ENCODE results near the gene NRCAM.
A peak's percentile ranks its signal among the peaks of the same experiment; 100 is the strongest.
"Not testable (repeated sequence)": the region's sequence is repeated elsewhere in the genome, so short reads cannot be mapped to it uniquely, and the experiment has no call there.

The NRCAM gene

DNA sequence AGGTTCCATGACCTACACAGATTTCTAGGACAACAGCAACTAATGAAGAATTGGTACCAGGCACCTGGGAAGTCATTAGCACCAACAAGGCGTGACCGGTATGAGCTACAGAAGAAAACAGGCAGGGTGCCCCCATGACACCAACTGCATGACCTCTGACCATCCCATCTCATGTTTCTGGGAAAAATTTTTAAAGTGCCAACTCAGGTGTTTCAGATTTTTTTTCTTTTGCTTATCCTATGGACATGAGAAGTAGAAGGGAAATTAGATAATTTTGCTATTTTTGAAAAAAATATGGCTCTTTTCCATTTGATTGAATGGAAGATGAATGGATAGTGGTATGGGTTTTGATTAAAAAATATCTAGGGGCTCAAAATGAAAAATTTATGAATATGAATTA, 154.8 kb downstream of the NRCAM start:
- DNase-seq = no peak

DNA sequence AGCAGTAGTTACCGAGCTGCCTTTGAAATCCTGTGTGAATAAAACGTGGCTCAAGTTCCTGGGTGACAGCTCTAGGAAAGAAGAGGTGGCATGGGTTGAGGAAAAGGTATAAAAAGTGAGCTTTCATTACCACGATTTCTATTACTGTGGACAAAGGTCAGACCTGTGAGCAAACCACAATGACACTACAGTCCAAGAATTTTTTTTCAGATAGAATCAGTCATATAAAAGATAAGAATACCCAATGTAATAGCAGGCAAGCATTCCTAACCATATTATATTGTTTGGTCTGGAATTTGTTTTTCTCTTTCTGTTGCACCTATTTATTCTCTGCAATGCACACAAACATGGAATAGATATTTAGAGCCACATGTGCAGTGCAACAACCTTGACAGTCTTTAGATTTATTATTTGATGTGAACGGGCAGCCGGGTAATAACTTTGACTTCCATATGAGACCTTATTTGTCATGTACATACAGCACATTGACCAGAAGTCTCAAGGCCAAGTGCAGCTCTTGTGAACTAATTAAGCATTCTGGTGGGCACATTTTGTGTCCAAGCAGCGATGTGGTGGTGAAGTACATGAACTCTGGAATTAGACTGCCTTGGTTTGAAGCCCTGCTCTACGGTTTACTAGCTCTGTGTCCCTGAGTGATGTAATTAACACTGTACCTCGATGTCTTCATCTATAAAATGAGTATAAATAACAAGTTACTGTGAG, 156.8 kb downstream of the NRCAM start:
- no peak for DNase-seq

DNA sequence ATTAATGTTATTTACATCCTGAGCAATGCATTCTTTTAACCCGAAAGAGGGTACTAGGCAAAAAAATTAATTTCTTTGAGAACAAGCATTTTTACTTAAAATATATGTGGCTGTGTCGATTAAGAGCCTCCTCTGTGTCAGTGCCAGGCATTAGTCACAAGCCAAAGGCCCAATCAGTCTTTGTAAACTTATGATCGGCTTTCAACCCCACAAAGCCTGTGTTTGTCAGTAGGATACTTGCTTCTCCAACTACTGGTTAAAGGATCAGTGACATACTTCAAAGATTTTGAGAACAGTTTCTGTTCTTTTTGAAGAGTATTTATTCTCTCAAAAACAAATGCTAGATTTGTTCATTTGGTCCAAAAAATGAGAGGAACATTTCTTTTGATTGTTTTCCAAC, 159.3 kb downstream of the NRCAM start:
- DNase-seq = no peak

GRCh38 chr7:108294595-108294994, 161.6 kb downstream of the NRCAM start:
- no peak for DNase-seq

- no peak for DNase-seq
Measured at GRCh38 chr7:108293149-108293612, 163.1 kb downstream of the NRCAM start.

GRCh38 chr7:108292541-108292940, 163.7 kb downstream of the NRCAM start:
- no peak for DNase-seq

- no peak for DNase-seq
Measured at GRCh38 chr7:108291791-108292440, 164.3 kb downstream of the NRCAM start.

GRCh38 chr7:108291152-108291508, 165.1 kb downstream of the NRCAM start:
- no peak for DNase-seq

GRCh38 chr7:108290459-108291151, 165.6 kb downstream of the NRCAM start:
- DNase-seq = no peak

DNA sequence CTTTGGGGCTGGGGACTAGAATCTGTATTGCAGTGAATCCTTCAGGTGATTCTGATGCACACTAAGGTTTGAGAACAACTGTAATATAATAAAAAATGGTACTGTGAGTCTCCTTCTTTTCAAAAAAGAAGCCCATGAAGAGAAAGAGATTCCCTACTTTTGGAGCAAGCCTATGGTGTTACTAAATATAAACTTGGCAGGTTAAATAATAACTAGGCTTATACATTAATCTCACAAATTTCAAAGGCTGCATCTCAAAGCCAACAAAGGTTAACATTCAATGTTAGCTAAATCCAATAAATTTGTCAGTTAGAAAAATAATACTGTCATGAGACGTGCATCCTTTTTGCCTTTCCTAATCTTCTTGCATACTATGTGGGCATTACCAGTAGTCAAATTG, 166.4 kb downstream of the NRCAM start:
- no peak for DNase-seq

GRCh38 chr7:108287857-108288256, 168.4 kb downstream of the NRCAM start:
- DNase-seq = no peak

- DNase-seq = no peak
Measured at GRCh38 chr7:108286290-108286904, 169.8 kb downstream of the NRCAM start.

GRCh38 chr7:108285778-108286177, 170.5 kb downstream of the NRCAM start:
- no peak for DNase-seq

- DNase-seq = no peak
Measured at GRCh38 chr7:108285003-108285368, 171.2 kb downstream of the NRCAM start.

- DNase-seq = no peak
Measured at GRCh38 chr7:108284349-108285002, 171.8 kb downstream of the NRCAM start.

GRCh38 chr7:108283252-108283651, 173.0 kb downstream of the NRCAM start:
- DNase-seq = peak; percentile 24

DNA sequence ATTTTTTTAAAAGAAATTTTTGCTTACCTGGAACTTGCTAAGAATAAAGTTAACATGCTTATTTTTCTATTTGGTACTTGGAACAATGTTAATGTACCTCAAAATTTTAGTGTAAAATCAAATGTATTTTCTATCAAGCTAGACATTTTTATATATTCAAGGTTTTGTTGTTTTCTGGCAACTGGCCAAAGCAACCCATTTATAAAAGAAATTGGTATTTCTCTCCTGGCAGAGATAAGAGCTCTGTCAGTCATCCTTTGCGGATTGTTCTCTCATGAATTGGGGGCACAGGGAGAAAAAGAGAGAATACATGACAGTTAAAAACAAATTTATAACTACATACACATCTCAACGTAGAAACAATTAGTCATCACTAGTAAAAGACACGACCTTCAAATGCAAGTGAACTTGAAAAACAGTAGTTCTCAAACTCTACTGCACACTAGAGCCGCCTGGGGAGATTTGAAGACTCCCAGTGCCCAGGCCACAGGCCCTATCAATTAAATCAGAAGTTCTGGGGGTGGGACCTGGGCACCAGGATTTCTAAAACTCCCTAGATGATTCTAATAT, 173.7 kb downstream of the NRCAM start:
- DNase-seq = peak; percentile 23

DNA sequence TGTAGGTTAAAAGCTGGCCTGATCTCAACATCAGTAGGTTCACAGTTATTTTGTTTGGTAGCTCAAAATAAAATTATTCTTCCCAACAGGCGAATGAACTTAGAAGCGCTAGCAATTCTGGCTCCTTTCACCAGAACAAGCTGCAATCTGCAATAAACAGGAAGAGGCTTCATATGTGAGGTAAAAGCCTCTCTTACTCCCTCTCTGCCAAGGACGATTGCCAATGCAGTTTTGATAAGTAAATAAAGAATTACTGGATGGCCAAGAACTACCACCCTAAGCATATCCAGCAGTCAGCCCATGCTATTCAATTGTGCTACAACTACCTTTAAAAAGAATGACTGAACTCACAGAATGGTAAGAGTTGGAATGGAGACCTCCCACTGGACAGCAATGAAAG, 176.1 kb downstream of the NRCAM start:
- DNase-seq = no peak

- no peak for DNase-seq
Measured at GRCh38 chr7:108278776-108279175, 177.5 kb downstream of the NRCAM start.

GRCh38 chr7:108278281-108278680, 178.0 kb downstream of the NRCAM start:
- no peak for DNase-seq

GRCh38 chr7:108274447-108274846, 181.8 kb downstream of the NRCAM start:
- DNase-seq = not testable (repeated sequence)

- not testable (repeated sequence) for DNase-seq
Measured at GRCh38 chr7:108272891-108273290, 183.3 kb downstream of the NRCAM start.
